Measurements from ENCODE around the gene LILRB3. TPM values are rescaled to one million over a fixed set of nuclear protein-coding genes. Genes with fewer than 3 reads are reported as not detected.
"Not testable (repeated sequence)": the region's sequence is repeated elsewhere in the genome, so short reads cannot be mapped to it uniquely, and the experiment has no call there.

LILRB3 gene
- total RNA-seq, 1 donor from 2014 or later, result 0.50 TPM

- Mint-ChIP-seq H3K36me3 (ENCODE audit: insufficient read depth) (peaks cover 6% of the 10 kb centered on the region), H3K9me3 (ENCODE audit: low read depth) (no peaks in the 10 kb centered on the region), H3K27me3 (peaks cover 13% of the 10 kb centered on the region), H3K27ac (no peak overlapping the region), H3K4me3 (ENCODE audit: low read depth) (no peak overlapping the region), H3K4me1 (ENCODE audit: low read depth) (peaks cover 4% of the 10 kb centered on the region)
- TF ChIP-seq CTCF (IDR thresholded peaks at IDR 0.05; ENCODE audit: unreplicated experiment), result no peak
- no peak for DNase-seq (ENCODE audit: low spot score, unreplicated experiment)
Measured at GRCh38 chr19:54218960-54219661, 3.7 kb downstream of the LILRB3 start.

- H3K27me3 Mint-ChIP-seq, result peaks cover 5% of the 10 kb centered on the region
- H3K27ac Mint-ChIP-seq, result no peak overlapping the region
- H3K36me3 Mint-ChIP-seq (ENCODE audit: insufficient read depth), result peaks cover 6% of the 10 kb centered on the region
- H3K4me1 Mint-ChIP-seq (ENCODE audit: low read depth), result peaks cover 4% of the 10 kb centered on the region
- no peaks in the 10 kb centered on the region for H3K9me3 Mint-ChIP-seq (ENCODE audit: low read depth)
- DNase-seq (ENCODE audit: low spot score, unreplicated experiment), result no peak
- no peak overlapping the region for H3K4me3 Mint-ChIP-seq (ENCODE audit: low read depth)
- no peak for TF ChIP-seq CTCF (IDR thresholded peaks at IDR 0.05; ENCODE audit: unreplicated experiment)
Measured at GRCh38 chr19:54218259-54218658, 4.5 kb downstream of the LILRB3 start.

- not testable (repeated sequence) for DNase-seq (ENCODE audit: low spot score, unreplicated experiment); H3K27ac Mint-ChIP-seq; H3K27me3 Mint-ChIP-seq; H3K9me3 Mint-ChIP-seq (ENCODE audit: low read depth); H3K4me3 Mint-ChIP-seq (ENCODE audit: low read depth); H3K4me1 Mint-ChIP-seq (ENCODE audit: low read depth); H3K36me3 Mint-ChIP-seq (ENCODE audit: insufficient read depth)
Measured at GRCh38 chr19:54217517-54218247, 5.1 kb downstream of the LILRB3 start.

DNA sequence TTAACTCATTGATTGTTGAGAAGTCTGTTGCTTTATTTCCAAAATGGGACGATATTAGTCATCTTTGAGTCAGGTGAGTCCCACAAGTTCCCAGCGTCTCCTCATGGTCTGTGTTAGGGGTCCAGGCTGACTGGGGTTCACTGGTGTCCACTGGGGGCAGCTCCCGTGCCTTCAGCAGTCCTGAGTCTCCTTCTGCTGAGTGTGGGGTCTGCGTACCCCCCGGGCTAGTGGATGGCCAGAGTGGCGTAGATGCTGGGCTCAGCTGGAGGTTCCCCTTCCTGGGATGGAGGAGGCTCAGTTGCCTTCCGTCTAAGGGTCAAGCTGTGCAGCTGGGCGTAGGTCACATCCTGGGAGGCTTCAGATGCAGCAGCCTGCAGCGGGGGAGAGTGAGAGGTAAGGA, 5.9 kb downstream of the LILRB3 start:
- no peak for DNase-seq (ENCODE audit: low spot score, unreplicated experiment)
- Mint-ChIP-seq H3K27me3 (peaks cover 3% of the 10 kb centered on the region), H3K9me3 (ENCODE audit: low read depth) (no peaks in the 10 kb centered on the region), H3K27ac (no peak overlapping the region), H3K4me3 (ENCODE audit: low read depth) (no peak overlapping the region), H3K36me3 (ENCODE audit: insufficient read depth) (peaks cover 6% of the 10 kb centered on the region), H3K4me1 (ENCODE audit: low read depth) (peaks cover 4% of the 10 kb centered on the region)
- no peak for TF ChIP-seq CTCF (IDR thresholded peaks at IDR 0.05; ENCODE audit: unreplicated experiment)

- H3K27me3 Mint-ChIP-seq; H3K9me3 Mint-ChIP-seq (ENCODE audit: low read depth); DNase-seq (ENCODE audit: low spot score, unreplicated experiment); H3K4me3 Mint-ChIP-seq (ENCODE audit: low read depth); H3K27ac Mint-ChIP-seq: not testable (repeated sequence)
- H3K4me1 Mint-ChIP-seq (ENCODE audit: low read depth), result peaks cover 19% of the 10 kb centered on the region
- peaks cover 12% of the 10 kb centered on the region for H3K36me3 Mint-ChIP-seq (ENCODE audit: insufficient read depth)
Measured at GRCh38 chr19:54214734-54215133, 8.1 kb downstream of the LILRB3 start.

DNA sequence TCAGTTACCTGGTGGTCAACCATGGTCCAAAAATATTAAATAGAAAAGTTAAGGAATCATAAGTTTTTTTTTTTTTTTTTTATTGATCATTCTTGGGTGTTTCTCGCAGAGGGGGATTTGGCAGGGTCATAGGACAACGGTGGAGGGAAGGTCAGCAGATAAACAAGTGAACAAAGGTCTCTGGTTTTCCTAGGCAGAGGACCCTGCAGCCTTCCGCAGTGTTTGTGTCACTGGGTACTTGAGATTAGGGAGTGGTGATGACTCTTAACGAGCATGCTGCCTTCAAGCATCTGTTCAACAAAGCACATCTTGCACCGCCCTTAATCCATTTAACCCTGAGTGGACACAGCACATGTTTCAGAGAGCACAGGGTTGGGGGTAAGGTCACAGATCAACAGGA, 8.6 kb downstream of the LILRB3 start:
- Mint-ChIP-seq H3K27ac (peak overlapping the region; percentile 42), H3K36me3 (ENCODE audit: insufficient read depth) (peaks cover 12% of the 10 kb centered on the region), H3K4me1 (ENCODE audit: low read depth) (peaks cover 24% of the 10 kb centered on the region)
- not testable (repeated sequence) for H3K27me3 Mint-ChIP-seq; H3K4me3 Mint-ChIP-seq (ENCODE audit: low read depth); H3K9me3 Mint-ChIP-seq (ENCODE audit: low read depth); DNase-seq (ENCODE audit: low spot score, unreplicated experiment)

Measured in progenitor cell of endocrine pancreas (in vitro differentiated cells).